GM12801 (cell line): ENCODE data around the gene SH3RF1.

Source experiments
- TF ChIP-seq, protein P1 (sequence below): IDR thresholded peaks from one replicate; pipeline ENCODE4 v1.5.1; 2011; ENCODE audit warnings: control low read depth; ENCODE audit not compliant: insufficient read length; ENCODE audit errors: extremely low read depth

The SH3RF1 gene

DNA sequence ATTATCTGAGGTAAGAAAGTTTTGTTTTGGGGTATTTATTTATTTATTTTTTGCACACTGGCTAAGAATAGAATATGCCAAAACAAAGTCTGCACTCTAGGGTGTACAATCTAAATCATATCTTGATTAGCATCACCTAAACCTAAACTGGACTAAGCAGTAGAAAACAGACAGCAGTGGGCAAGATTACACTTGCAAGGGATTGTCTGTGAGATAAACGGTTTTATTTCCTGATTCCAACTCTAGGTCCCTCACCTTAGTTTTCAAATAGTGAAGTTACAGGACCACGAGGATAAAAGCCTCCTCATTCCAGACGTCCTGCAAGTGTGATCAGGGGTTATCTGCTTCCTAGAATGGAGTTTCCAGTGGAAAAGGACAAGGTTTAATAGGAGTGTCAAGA, 86.1 kb downstream of the SH3RF1 start:
- TF ChIP-seq, protein P1, sequence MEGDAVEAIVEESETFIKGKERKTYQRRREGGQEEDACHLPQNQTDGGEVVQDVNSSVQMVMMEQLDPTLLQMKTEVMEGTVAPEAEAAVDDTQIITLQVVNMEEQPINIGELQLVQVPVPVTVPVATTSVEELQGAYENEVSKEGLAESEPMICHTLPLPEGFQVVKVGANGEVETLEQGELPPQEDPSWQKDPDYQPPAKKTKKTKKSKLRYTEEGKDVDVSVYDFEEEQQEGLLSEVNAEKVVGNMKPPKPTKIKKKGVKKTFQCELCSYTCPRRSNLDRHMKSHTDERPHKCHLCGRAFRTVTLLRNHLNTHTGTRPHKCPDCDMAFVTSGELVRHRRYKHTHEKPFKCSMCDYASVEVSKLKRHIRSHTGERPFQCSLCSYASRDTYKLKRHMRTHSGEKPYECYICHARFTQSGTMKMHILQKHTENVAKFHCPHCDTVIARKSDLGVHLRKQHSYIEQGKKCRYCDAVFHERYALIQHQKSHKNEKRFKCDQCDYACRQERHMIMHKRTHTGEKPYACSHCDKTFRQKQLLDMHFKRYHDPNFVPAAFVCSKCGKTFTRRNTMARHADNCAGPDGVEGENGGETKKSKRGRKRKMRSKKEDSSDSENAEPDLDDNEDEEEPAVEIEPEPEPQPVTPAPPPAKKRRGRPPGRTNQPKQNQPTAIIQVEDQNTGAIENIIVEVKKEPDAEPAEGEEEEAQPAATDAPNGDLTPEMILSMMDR: no peak

DNA sequence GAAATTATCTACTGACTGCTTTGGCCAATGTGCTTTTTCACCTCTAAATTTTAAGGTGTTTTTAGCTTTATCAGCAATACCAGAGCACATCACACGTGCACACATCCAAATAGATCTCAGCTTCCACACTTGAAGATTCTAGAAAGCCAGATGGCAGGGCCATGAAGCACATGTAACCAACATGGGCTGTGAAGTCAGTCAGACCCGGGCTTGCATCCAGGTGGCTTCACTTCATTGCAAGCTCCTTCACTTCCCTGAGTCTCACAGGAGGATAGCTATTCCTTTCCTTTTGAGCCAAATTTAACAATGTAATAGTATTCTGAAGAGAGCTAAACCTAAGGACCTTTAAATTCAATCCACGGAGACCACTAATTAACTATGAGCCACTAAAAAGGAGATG, 86.5 kb downstream of the SH3RF1 start:
- TF ChIP-seq, protein P1: no peak

DNA sequence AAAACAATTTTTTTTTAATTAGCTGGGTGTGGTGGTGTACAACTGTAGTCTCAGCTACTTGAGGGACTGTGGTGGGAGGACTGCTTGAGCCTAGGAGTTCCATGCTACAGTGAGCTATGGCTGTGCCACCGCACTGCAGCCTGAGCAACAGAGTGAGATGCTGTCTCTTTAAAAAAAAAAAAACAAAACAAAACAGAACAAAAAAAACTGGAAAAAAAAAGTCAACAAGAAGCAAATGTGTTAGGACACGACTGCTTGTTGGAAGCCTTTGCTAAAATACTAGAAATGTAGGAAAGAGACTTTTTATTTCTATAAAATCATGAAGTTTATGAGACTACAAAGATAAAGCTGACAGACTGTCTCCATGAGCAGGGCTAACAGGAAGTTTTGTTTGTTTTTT, 87.2 kb downstream of the SH3RF1 start:
- TF ChIP-seq, protein P1: no peak

DNA sequence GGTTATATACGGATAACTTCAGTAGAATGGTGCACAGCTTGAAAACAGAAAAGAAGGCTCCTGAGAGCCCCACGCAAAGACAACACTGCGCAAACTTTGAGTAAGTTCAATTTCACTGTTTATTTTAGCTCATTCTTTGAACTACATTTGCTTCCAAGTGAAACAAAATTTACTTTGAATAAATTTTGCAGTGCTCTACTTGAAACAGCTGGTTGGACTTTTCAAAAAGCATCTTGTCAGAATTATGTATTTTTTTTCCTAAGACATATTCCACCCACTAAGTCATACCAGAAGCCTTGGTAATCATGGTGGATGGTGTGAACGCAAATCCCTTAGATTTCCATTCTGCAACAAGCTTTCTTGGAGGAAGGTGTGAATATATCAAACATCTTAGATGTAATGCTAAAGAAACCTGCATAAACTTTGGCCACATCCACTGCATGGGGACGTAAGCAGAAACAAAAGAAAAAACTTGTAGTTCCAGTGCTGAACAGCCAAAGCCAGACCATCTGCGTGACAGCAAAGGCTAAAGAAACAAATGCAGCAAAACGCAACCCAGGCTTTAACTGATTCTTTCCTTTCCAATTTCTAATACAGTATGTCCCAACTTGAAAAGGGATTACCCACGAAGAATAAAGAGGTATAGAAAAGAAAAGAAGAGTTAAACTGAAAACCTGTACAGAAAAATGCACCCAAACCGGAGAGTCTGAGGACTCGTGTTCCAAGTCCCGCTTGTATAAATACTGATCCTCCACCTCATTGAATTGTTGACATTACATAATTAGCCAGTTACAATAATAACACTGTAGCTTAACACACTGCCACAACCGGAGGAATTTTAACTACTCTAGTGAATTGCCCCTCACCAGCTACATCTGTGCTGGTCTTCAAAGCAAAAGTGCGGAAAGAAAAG, 90.9 kb downstream of the SH3RF1 start:
- TF ChIP-seq, protein P1: no peak

DNA sequence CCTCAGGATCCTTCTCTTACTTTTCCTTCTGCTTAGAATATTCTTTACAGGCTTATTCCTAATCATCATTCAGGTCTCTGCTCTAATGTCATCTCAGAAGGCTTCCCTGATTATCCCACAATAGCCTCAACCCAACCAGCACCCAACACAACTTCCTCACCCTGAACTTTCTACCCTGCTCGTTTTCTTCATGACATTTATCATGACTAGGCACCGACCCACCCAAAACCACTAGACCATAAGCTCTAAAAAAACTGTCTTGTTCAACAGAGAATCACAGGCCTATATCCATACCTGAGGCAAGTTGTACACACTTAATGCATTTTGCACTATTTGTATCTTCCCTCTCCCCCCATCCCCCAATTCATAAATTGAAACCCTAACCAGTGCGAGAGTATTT, 95.3 kb downstream of the SH3RF1 start:
- TF ChIP-seq, protein P1: no peak

DNA sequence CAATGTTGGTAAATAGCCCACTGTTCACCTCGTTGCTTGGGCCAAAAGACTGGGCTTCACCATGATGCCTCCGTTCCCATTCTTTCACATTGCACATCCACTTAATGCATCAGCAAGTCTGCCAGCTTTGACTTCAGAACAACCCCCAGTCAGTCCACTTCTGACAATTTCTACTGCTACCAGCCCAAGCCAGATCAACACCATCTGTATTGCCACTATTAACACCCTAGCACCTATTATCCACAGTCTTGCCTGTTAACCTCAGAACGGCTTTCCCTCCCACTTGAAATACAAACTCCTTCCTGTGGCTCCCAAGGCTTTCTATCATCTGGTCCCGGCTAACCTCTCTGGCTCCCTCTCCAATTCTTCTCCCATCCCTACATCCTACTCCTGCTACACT, 95.7 kb downstream of the SH3RF1 start:
- TF ChIP-seq, protein P1: no peak

DNA sequence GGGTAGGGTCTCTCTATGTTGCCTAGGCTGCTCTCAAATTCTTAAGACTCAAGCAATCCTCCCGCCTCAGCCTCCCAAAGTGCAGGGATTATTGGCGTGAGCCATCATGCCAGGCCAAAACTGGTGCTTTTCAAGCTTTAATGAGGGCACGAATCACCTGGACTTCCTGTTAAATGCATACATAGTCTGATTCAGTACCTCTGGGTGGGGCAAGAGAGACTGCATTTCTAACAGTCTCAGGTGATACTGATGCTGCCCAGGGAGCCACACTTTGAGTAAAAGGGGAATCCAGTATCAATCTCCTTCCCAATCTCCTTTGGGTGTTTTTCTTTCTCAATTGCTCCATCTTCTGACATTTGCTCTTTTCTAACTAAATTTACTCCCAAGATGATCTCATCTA, 96.5 kb downstream of the SH3RF1 start:
- TF ChIP-seq, protein P1: no peak
